Measurements from ENCODE around the gene LMBRD2. TPM values are rescaled to one million over a fixed set of nuclear protein-coding genes. Genes with fewer than 3 reads are reported as not detected.

The LMBRD2 gene
- total and polyA plus RNA-seq, 9 of the 15 experiments (the other 6 are each of a cell fraction or from before 2014, with no cell fraction given): 2.1 to 24.2 (median 10.6) TPM

DNA sequence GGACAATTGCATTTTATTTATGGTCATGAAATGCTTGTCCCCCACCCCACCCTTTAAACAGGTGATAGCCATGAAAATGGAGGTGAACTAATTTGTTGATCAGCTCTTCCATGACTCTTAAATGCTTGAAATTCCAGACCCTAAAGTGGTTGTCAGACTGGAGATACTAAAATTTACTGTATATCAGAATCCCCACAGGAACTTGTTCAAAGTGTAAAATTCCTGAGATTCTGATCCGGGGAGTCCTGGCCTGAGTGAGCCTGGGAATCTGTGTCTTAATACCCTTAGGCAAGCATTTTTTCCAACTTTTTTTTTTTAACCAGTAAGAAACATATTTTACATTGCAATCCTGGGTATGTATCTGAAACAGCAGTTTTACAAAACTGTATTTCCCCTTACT is 4.9 kb upstream of the LMBRD2 start:
- H3K36me3 ChIP-seq (ENCODE audit: control insufficient read depth, insufficient read depth, low read length): peaks cover 90% of the 10 kb centered on the region
- ATAC-seq: no peak
- FAIRE-seq: no peak
- POLR2A ChIA-PET: interaction anchor here (1.3 kb wide), 1 partner anchor 8 kb away, joined by 3 read pairs; no protein-coding TSS in a partner anchor
- intact Hi-C loops (cut with micrococcal nuclease) (no loop called here), in situ Hi-C loops (cut with MboI) (no loop called here)
- H3K27me3 ChIP-seq (ENCODE audit: control insufficient read depth in 2 of 2, insufficient read depth in 2 of 2, low read length in 2 of 2): no peaks in the 10 kb centered on the region
- no TSS peak for BruUV-seq (replicated peaks)
- H3K9me3 ChIP-seq (replicated peaks; ENCODE audit: control insufficient read depth, insufficient read depth, low read depth, low read length): no peaks in the 10 kb centered on the region
- WGBS (ENCODE audit: insufficient coverage, low coverage, missing lambda C conversion rate): 96% methylated on average over 1 of the region's 1 CpG
- no peaks in the 10 kb centered on the region for H4K20me1 ChIP-seq (replicated peaks; ENCODE audit: control insufficient read depth, insufficient read depth, low read length)
- no peak overlapping the region for H3K4me2 ChIP-seq (ENCODE audit: insufficient read depth, low read length)
- no peak overlapping the region for H3K27ac ChIP-seq (ENCODE audit: extremely low read depth, low read depth, low read length)
- no peaks in the 10 kb centered on the region for H3K9me1 ChIP-seq (ENCODE audit: control insufficient read depth, insufficient read depth, low read length)
- TF ChIP-seq PURB (CRISPR knock-in tag; IDR thresholded peaks at IDR 0.05; ENCODE audit: low read depth): no peak
- TF ChIP-seq ZNF316 (IDR thresholded peaks at IDR 0.05): 0 out of 2 replicates have a peak, but pooled peaks have one; percentile 11
- H3K4me1 ChIP-seq (replicated peaks in 1 of 2; ENCODE audit: control insufficient read depth in 2 of 2, insufficient read depth in 2 of 2, low read length in 2 of 2): peaks cover 6 to 10% of the 10 kb centered on the region in 2 experiments
- H3K4me3 ChIP-seq: no peak overlapping the region
- DNase-seq (ENCODE audit: extremely low read depth in 1 of 4, low spot score in 3 of 4): no peak
- CTCF ChIA-PET (ENCODE audit: low intra/inter-chr PET ratio): no interaction called here
- peaks cover 83% of the 10 kb centered on the region for H3K79me2 ChIP-seq (ENCODE audit: control insufficient read depth, insufficient read depth, low read length)
- no peak overlapping the region for H3K9ac ChIP-seq (ENCODE audit: insufficient read depth in 1 of 2, low read depth in 2 of 2, low read length in 2 of 2)
- H2AFZ ChIP-seq (ENCODE audit: low read depth, low read length): no peak overlapping the region

GRCh38 chr5:36156121-36156601 is 4.5 kb upstream of the LMBRD2 start:
- Histone ChIP-seq H3K27me3 (ENCODE audit: control insufficient read depth in 2 of 2, insufficient read depth in 2 of 2, low read length in 2 of 2) (no peaks in the 10 kb centered on the region), H3K27ac (ENCODE audit: extremely low read depth, low read depth, low read length) (no peak overlapping the region), H3K4me2 (ENCODE audit: insufficient read depth, low read length) (no peak overlapping the region), H3K4me1 (replicated peaks in 1 of 2; ENCODE audit: control insufficient read depth in 2 of 2, insufficient read depth in 2 of 2, low read length in 2 of 2) (peaks cover 6 to 10% of the 10 kb centered on the region in 2 experiments), H3K79me2 (ENCODE audit: control insufficient read depth, insufficient read depth, low read length) (peaks cover 83% of the 10 kb centered on the region), H3K4me3 (no peak overlapping the region), H3K9me3 (replicated peaks; ENCODE audit: control insufficient read depth, insufficient read depth, low read depth, low read length) (no peaks in the 10 kb centered on the region), H4K20me1 (replicated peaks; ENCODE audit: control insufficient read depth, insufficient read depth, low read length) (no peaks in the 10 kb centered on the region), H2AFZ (ENCODE audit: low read depth, low read length) (no peak overlapping the region), H3K9me1 (ENCODE audit: control insufficient read depth, insufficient read depth, low read length) (no peaks in the 10 kb centered on the region), H3K36me3 (ENCODE audit: control insufficient read depth, insufficient read depth, low read length) (peaks cover 86% of the 10 kb centered on the region), H3K9ac (ENCODE audit: insufficient read depth in 1 of 2, low read depth in 2 of 2, low read length in 2 of 2) (no peak overlapping the region)
- POLR2A ChIA-PET: interaction anchor here (0.6 kb wide), 1 partner anchor 35 kb away, joined by 3 read pairs; no protein-coding TSS in a partner anchor
- DNase-seq (ENCODE audit: extremely low read depth in 1 of 4, low spot score in 3 of 4): no peak
- intact Hi-C loops (cut with micrococcal nuclease) (no loop called here), in situ Hi-C loops (cut with MboI) (no loop called here)
- CTCF ChIA-PET (ENCODE audit: low intra/inter-chr PET ratio): no interaction called here
- no peak for FAIRE-seq
- ATAC-seq: no peak
- BruUV-seq (replicated peaks): no TSS peak
- WGBS (ENCODE audit: insufficient coverage, low coverage, missing lambda C conversion rate): 91% methylated on average over 4 of the region's 4 CpGs
- TF ChIP-seq CLOCK (CRISPR knock-in tag; IDR thresholded peaks at IDR 0.05; ENCODE audit: borderline replicate concordance) (no peak), ZNF449 (CRISPR knock-in tag; IDR thresholded peaks at IDR 0.05) (no peak), ESRRB (CRISPR knock-in tag; IDR thresholded peaks at IDR 0.05; ENCODE audit: borderline replicate concordance) (no peak), ZNF77 (CRISPR knock-in tag; IDR thresholded peaks at IDR 0.05) (no peak), CBFA2T3 (IDR thresholded peaks at IDR 0.05) (no peak), PCBP2 (IDR thresholded peaks at IDR 0.05; ENCODE audit: low read depth, low read length, poor library complexity, severe bottlenecking) (no peak), TRIM24 (IDR thresholded peaks at IDR 0.05) (no peak), FOXA3 (CRISPR knock-in tag; conservative IDR thresholded peaks at IDR 0.05 in 1 of 2, IDR thresholded peaks at IDR 0.05 in 1 of 2) (no peak)
